Natural killer cell treated with Interleukin-12 subunit alpha and Interleukin-12 subunit beta and Interleukin-15 and Interleukin-18, amount 100 ng/mL, for 72 hours (primary cell): ENCODE measurements around the gene SMAD5. TPM values are rescaled to one million over a fixed set of nuclear protein-coding genes. Genes with fewer than 3 reads are reported as not detected.

Source experiments
- ATAC-seq, 2 donors: fragments of 150-1000 bp; cut with Tn5 transposase in 1 of 2; sonication (Bioruptor Pico), chemical (Tn5 transposase) in 1 of 2; 2 replicates each; pipeline ENCODE4 v1.10.0; 2021
- DNase-seq: peaks from one replicate; pipeline ENCODE4 v3.0.0; 2022; ENCODE audit warnings: low spot score
- H3K27ac Mint-ChIP-seq, 2 donors: 1 replicate in 1 of 2; 2 replicates in 1 of 2; pipeline ENCODE4 v1.8.0; 2022; ENCODE audit warnings: mixed read lengths in 2 of 2, mild to moderate bottlenecking in 1 of 2, moderate library complexity in 1 of 2
- H3K27me3 Mint-ChIP-seq, 2 donors: 1 replicate in 1 of 2; 2 replicates in 1 of 2; pipeline ENCODE4 v1.8.0; 2022; ENCODE audit warnings: mixed read lengths in 2 of 2
- H3K36me3 Mint-ChIP-seq: one replicate; pipeline ENCODE4 v1.8.0; 2022; ENCODE audit warnings: mixed read lengths
- H3K4me1 Mint-ChIP-seq, 2 donors: 1 replicate in 1 of 2; 2 replicates in 1 of 2; pipeline ENCODE4 v1.8.0; 2022; ENCODE audit warnings: low read depth in 2 of 2, mixed read lengths in 2 of 2, mild to moderate bottlenecking in 1 of 2
- H3K4me3 Mint-ChIP-seq: one replicate; pipeline ENCODE4 v1.8.0; 2022; ENCODE audit warnings: mixed read lengths
- H3K9me3 Mint-ChIP-seq: 2 replicates; pipeline ENCODE4 v1.8.0; 2022; ENCODE audit warnings: mixed read lengths
- total RNA-seq, 2 donors: library from RNA; stranded (reverse); gene quantifications; one replicate each; pipeline ENCODE4 v1.2.3, GENCODE V29; 2022

The SMAD5 gene
- total RNA-seq, 2 donors from 2014 or later: 27.5 to 37.6 TPM

GRCh38 chr5:136104306-136104965 is 28.2 kb upstream of the SMAD5 start:
- no peak for ATAC-seq
- Mint-ChIP-seq H3K27me3 (peaks cover 15 to 25% of the 10 kb centered on the region in 2 donors), H3K36me3 (no peaks in the 10 kb centered on the region)

GRCh38 chr5:136106351-136107031 is 26.2 kb upstream of the SMAD5 start:
- Mint-ChIP-seq H3K27me3 (peaks cover 14 to 17% of the 10 kb centered on the region in 2 donors), H3K4me3 (no peak overlapping the region), H3K9me3 (no peaks in the 10 kb centered on the region), H3K27ac (no peak overlapping the region), H3K36me3 (no peaks in the 10 kb centered on the region), H3K4me1 (no peaks in the 10 kb centered on the region)
- ATAC-seq (no peak), DNase-seq (no peak)

More at GRCh38 chr5:136104306-136104965, 28.2 kb upstream of the SMAD5 start:
- DNase-seq: no peak
- Mint-ChIP-seq H3K27ac (no peak overlapping the region), H3K4me3 (no peak overlapping the region), H3K4me1 (no peaks in the 10 kb centered on the region), H3K9me3 (no peaks in the 10 kb centered on the region)

- Mint-ChIP-seq H3K36me3 (no peaks in the 10 kb centered on the region), H3K27me3 (peaks cover 18 to 24% of the 10 kb centered on the region in 2 donors), H3K4me1 (no peaks in the 10 kb centered on the region), H3K27ac (no peak overlapping the region), H3K4me3 (no peak overlapping the region), H3K9me3 (no peaks in the 10 kb centered on the region)
- DNase-seq (no peak), ATAC-seq (no peak)
Measured at GRCh38 chr5:136108180-136108611, 24.4 kb upstream of the SMAD5 start.

GRCh38 chr5:136108766-136109165 is 23.9 kb upstream of the SMAD5 start:
- ATAC-seq (no peak), DNase-seq (no peak)
- Mint-ChIP-seq H3K27me3 (peaks cover 18 to 24% of the 10 kb centered on the region in 2 donors), H3K4me3 (no peak overlapping the region), H3K9me3 (no peaks in the 10 kb centered on the region), H3K27ac (no peak overlapping the region), H3K4me1 (no peaks in the 10 kb centered on the region), H3K36me3 (no peaks in the 10 kb centered on the region)

- Mint-ChIP-seq H3K9me3 (no peaks in the 10 kb centered on the region), H3K27me3 (peaks cover 18 to 21% of the 10 kb centered on the region in 2 donors), H3K4me3 (no peak overlapping the region), H3K27ac (no peak overlapping the region), H3K36me3 (no peaks in the 10 kb centered on the region), H3K4me1 (no peaks in the 10 kb centered on the region)
- DNase-seq: no peak
- no peak for ATAC-seq
Measured at GRCh38 chr5:136109453-136110135, 23.1 kb upstream of the SMAD5 start.

DNA sequence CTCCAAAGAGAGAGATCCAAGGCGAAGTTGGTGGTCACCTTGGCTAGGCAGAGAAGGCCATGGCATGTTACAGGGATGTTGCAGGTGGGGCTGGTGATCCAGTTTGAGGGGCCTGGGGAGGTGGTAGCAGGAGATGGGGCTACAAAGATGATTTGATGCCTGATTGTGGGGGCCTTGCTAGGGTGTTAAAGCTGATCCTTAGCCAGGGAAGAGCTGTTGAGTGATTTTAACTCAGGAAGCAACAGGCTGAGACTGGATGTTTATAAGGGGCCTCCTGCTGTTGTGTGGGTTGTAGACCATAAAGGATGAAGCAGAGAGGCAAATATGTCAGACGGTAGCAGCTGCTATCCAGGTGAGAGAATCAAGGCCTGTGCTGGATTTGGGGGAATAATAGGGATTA is 19.0 kb upstream of the SMAD5 start:
- H3K27me3 Mint-ChIP-seq: peaks cover 21 to 23% of the 10 kb centered on the region in 2 donors
- no peaks in the 10 kb centered on the region for H3K9me3 Mint-ChIP-seq
- no peak overlapping the region for H3K4me3 Mint-ChIP-seq
- no peak for ATAC-seq
- no peak overlapping the region for H3K27ac Mint-ChIP-seq
- no peaks in the 10 kb centered on the region for H3K36me3 Mint-ChIP-seq
- DNase-seq: no peak
- H3K4me1 Mint-ChIP-seq: no peaks in the 10 kb centered on the region

GRCh38 chr5:136114414-136115125 is 18.1 kb upstream of the SMAD5 start:
- no peak for ATAC-seq
- no peak for DNase-seq
- Mint-ChIP-seq H3K4me3 (no peak overlapping the region), H3K36me3 (no peaks in the 10 kb centered on the region), H3K27me3 (peaks cover 18 to 23% of the 10 kb centered on the region in 2 donors), H3K4me1 (no peaks in the 10 kb centered on the region), H3K27ac (no peak overlapping the region), H3K9me3 (no peaks in the 10 kb centered on the region)

GRCh38 chr5:136115183-136115865 is 17.3 kb upstream of the SMAD5 start:
- no peak overlapping the region for H3K27ac Mint-ChIP-seq
- DNase-seq (no peak), ATAC-seq (peak; percentile 67 to 81)
- no peak overlapping the region for H3K4me3 Mint-ChIP-seq
- H3K36me3 Mint-ChIP-seq: no peaks in the 10 kb centered on the region
- no peaks in the 10 kb centered on the region for H3K4me1 Mint-ChIP-seq
- no peaks in the 10 kb centered on the region for H3K9me3 Mint-ChIP-seq
- peaks cover 19 to 24% of the 10 kb centered on the region in 2 donors for H3K27me3 Mint-ChIP-seq

DNA sequence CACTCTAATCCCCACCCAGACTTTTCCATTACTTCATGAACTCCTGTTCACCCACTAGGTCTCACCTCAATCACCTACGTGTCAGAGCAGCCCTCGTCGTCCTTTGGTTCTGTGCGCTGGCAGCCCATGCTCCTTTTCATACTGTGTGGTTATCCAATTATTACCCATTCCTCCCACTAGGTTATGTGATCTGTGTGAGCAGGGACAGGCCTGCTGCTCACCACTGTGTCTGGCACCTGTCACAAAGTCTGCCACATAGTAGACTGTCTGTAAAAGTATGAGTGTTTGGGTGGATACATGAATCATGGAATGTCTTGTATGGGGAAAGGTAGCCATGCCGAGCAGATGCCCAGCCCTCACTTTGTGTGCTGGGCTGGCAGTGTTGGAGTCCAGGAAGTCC is 12.1 kb upstream of the SMAD5 start:
- H3K36me3 Mint-ChIP-seq: no peaks in the 10 kb centered on the region
- peaks cover 30 to 41% of the 10 kb centered on the region in 2 donors for H3K27me3 Mint-ChIP-seq
- H3K27ac Mint-ChIP-seq: no peak overlapping the region
- no peaks in the 10 kb centered on the region for H3K9me3 Mint-ChIP-seq
- no peak overlapping the region for H3K4me3 Mint-ChIP-seq
- H3K4me1 Mint-ChIP-seq: no peaks in the 10 kb centered on the region
- DNase-seq (no peak), ATAC-seq (no peak)

DNA sequence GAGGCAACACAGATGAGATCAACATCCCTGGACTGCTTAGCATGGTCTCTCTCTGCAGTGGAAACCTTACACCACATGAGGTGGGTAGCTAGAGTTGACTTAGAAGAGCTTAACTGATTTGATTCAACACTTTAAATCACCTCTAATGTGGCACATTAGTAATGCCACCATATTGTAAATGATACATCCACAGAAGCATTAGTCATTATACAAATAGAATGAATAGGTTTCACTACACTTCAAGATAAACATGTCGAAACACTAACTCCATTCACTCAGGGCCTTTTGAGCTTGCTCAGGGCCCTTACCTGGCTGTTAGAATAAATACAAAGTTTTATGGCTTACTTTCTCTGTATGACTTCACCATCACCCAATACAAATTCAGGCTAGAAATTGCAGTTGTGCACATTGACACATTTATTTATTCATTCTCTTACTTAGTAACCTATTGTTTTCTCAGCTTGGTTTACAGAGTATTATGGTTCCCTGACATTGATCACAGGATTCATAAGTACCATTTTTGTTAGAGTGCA is 9.3 kb upstream of the SMAD5 start:
- no peak for ATAC-seq
- DNase-seq: no peak
- no peak overlapping the region for H3K4me3 Mint-ChIP-seq
- no peak overlapping the region for H3K27ac Mint-ChIP-seq
- H3K9me3 Mint-ChIP-seq: no peaks in the 10 kb centered on the region
- H3K36me3 Mint-ChIP-seq: peaks cover 4% of the 10 kb centered on the region
- no peaks in the 10 kb centered on the region for H3K4me1 Mint-ChIP-seq
- H3K27me3 Mint-ChIP-seq: peaks cover 34 to 57% of the 10 kb centered on the region in 2 donors

DNA sequence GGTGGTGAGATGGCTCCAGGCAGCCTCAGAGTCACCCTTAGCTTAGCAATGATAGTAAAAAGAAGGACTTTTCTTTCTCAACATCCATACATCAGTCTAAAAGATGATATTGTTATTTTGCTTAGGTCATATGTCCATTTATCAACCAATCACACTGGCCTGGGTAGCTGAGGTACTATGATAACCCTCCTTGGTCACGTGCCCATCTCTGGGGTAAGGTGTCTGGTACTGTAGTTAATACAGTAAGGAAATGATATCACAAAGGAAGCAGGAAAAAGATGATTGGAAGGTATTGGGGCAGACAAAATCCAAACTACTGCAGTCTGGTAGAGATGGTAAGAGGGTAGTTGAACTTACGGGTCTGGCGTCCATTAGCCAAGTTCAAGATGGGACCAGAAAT is 5.1 kb upstream of the SMAD5 start:
- Mint-ChIP-seq H3K27me3 (peaks cover 36 to 59% of the 10 kb centered on the region in 2 donors), H3K27ac (no peak overlapping the region)
- ATAC-seq: no peak

GRCh38 chr5:136128481-136128880 is 4.2 kb upstream of the SMAD5 start:
- Mint-ChIP-seq H3K4me1 (peaks cover 7 to 9% of the 10 kb centered on the region in 2 donors), H3K27me3 (peaks cover 36 to 59% of the 10 kb centered on the region in 2 donors), H3K4me3 (no peak overlapping the region), H3K27ac (no peak overlapping the region), H3K9me3 (no peaks in the 10 kb centered on the region), H3K36me3 (peaks cover 4% of the 10 kb centered on the region)
- ATAC-seq: no peak
- no peak for DNase-seq

More for the DNA sequence above, 5.1 kb upstream of the SMAD5 start:
- Mint-ChIP-seq H3K9me3 (no peaks in the 10 kb centered on the region), H3K4me3 (no peak overlapping the region), H3K4me1 (peaks cover 4 to 6% of the 10 kb centered on the region in 2 donors), H3K36me3 (peaks cover 4% of the 10 kb centered on the region)
- no peak for DNase-seq

DNA sequence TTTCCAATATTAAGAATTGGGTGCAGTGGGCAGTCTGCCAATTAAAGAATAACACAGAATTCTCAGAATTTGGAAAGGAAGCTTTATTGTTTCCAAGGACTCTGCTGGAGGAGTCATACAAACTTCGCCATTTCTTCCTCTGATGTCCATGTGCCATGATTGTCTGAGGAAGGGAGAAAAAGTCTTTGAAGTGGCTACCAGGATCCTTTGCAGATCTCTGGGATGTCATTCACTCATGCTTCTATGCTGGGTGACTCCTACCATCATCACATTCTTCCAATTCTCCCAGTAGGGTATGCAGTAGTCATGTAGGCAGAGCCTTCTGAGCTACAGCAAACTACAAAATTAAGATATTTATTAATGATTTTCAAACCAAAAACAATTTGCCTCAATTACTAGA is 3.2 kb upstream of the SMAD5 start:
- Mint-ChIP-seq H3K4me1 (peaks cover 13 to 16% of the 10 kb centered on the region in 2 donors), H3K27ac (no peak overlapping the region), H3K4me3 (no peak overlapping the region), H3K36me3 (peaks cover 4% of the 10 kb centered on the region), H3K27me3 (peaks cover 32 to 50% of the 10 kb centered on the region in 2 donors), H3K9me3 (no peaks in the 10 kb centered on the region)
- DNase-seq (no peak), ATAC-seq (no peak)
